ENCODE results near the gene ELOVL2. TPM values are rescaled to one million over a fixed set of nuclear protein-coding genes. Genes with fewer than 3 reads are reported as not detected.

Gene ELOVL2
- total and polyA plus RNA-seq, 7 donors = 0.34 to 0.93 (median 0.57) TPM

DNA sequence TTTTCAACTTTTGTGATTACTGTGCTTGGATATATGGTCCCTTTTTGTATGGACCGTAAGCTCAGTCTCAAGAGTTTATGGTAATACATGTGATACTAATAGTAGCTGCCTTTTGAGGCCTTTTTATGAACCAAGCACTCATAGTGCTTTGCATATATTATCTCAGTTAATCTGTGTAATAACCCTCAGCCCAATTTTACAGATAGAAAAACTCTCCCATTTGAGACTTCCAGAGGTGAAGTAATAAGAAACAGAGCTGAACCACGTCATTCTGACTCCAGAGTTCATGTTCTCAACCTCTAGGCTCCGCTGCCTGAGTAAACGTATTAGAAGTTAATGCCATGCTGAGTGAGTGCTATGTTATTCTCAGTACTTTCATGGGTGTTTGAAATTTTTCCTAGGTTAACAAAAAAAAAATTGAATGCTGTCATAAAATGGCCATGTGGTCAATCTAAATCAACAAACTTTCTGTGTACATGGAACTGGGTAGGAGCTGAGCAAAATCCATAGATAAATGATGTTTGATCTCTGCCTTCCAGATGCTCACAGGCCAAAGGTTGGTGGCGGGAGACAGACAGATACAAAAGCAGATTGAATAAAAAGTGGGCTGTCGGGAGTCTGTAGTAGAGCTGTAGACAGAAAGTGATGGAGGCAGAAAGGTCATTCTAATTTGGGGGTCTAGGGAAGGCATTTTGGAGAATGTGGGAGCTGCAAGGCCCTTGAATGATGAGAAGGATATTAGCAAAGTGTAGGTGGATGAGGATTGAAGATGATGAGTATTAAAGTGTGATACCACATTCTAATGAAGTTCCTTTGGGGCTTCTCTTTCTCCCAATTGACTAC lies 22.6 kb upstream of the ELOVL2 start:
- DNase-seq (no peak), ATAC-seq (no peak)
- no peak overlapping the region for H3K4me3 ChIP-seq
- H3K4me1 ChIP-seq = no peaks in the 10 kb centered on the region
- WGBS, 3 donors = 89 to 94% (median 89%) methylated on average over 6 of the region's 6 CpGs
- TF ChIP-seq, protein P1, sequence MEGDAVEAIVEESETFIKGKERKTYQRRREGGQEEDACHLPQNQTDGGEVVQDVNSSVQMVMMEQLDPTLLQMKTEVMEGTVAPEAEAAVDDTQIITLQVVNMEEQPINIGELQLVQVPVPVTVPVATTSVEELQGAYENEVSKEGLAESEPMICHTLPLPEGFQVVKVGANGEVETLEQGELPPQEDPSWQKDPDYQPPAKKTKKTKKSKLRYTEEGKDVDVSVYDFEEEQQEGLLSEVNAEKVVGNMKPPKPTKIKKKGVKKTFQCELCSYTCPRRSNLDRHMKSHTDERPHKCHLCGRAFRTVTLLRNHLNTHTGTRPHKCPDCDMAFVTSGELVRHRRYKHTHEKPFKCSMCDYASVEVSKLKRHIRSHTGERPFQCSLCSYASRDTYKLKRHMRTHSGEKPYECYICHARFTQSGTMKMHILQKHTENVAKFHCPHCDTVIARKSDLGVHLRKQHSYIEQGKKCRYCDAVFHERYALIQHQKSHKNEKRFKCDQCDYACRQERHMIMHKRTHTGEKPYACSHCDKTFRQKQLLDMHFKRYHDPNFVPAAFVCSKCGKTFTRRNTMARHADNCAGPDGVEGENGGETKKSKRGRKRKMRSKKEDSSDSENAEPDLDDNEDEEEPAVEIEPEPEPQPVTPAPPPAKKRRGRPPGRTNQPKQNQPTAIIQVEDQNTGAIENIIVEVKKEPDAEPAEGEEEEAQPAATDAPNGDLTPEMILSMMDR (IDR thresholded peaks at IDR 0.05) = no peak
- intact Hi-C loops (cut with DNase I) = loop anchor here in 1 of 2 donors (10.0 kb wide), 1 partner anchor 112 kb away; no protein-coding TSS in a partner anchor
- H3K27me3 ChIP-seq (ENCODE audit: insufficient read depth in 3 of 3, low read length in 2 of 3) = no peaks in the 10 kb centered on the region
- H3K36me3 ChIP-seq (ENCODE audit: insufficient read depth in 1 of 2, low read depth in 1 of 2) = no peaks in the 10 kb centered on the region
- H3K27ac ChIP-seq = no peak overlapping the region
- H3K9me3 ChIP-seq = no peaks in the 10 kb centered on the region

- no peaks in the 10 kb centered on the region for H3K36me3 ChIP-seq (ENCODE audit: insufficient read depth in 1 of 2, low read depth in 1 of 2)
- intact Hi-C loops (cut with DNase I) = loop anchor here in 1 of 2 donors (10.0 kb wide), 1 partner anchor 111 kb away; no protein-coding TSS in a partner anchor
- no peak overlapping the region for H3K27ac ChIP-seq
- H3K9me3 ChIP-seq = no peaks in the 10 kb centered on the region
- TF ChIP-seq, protein P1 (IDR thresholded peaks at IDR 0.05) = no peak
- WGBS, 3 donors = 79 to 85% (median 83%) methylated on average over 6 of the region's 6 CpGs
- H3K27me3 ChIP-seq (ENCODE audit: insufficient read depth in 3 of 3, low read length in 2 of 3) = no peaks in the 10 kb centered on the region
- H3K4me1 ChIP-seq = no peaks in the 10 kb centered on the region
- no peak overlapping the region for H3K4me3 ChIP-seq
- ATAC-seq (no peak), DNase-seq (no peak)
These were observed 21.5 kb upstream of the ELOVL2 start for GRCh38 chr6:11065436-11066202.

- TF ChIP-seq, protein P1 (IDR thresholded peaks at IDR 0.05) = no peak
- ATAC-seq (no peak), DNase-seq (no peak)
- intact Hi-C loops (cut with DNase I) = loop anchor here in 1 of 2 donors (10.0 kb wide), 1 partner anchor 110 kb away; no protein-coding TSS in a partner anchor
- Histone ChIP-seq H3K4me1 (no peaks in the 10 kb centered on the region), H3K9me3 (no peaks in the 10 kb centered on the region), H3K4me3 (no peak overlapping the region), H3K36me3 (ENCODE audit: insufficient read depth in 1 of 2, low read depth in 1 of 2) (no peaks in the 10 kb centered on the region), H3K27me3 (ENCODE audit: insufficient read depth in 3 of 3, low read length in 2 of 3) (no peaks in the 10 kb centered on the region), H3K27ac (no peak overlapping the region)
- WGBS, 3 donors = 33 to 40% (median 36%) methylated on average over 3 of the region's 3 CpGs
These were observed 20.7 kb upstream of the ELOVL2 start for GRCh38 chr6:11064836-11065235.

DNA sequence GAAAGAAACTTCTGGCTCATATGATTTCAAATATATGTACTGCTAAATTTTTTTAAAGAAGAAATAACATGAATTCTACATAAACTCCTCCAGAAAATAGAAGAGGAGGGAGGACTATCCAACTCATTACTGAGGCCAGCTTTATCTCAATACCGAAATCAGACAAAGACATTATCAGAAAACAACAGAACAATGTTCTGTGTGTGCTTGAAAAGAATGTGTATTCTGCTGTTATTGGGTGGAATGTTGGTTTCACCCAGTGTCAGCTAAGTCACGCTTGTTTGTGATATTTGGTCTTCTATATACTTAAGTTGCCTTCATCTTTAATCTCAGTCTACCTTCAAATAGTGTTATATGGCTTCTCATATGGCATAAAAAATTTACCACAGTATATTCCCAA lies 18.6 kb upstream of the ELOVL2 start:
- H3K4me1 ChIP-seq = no peaks in the 10 kb centered on the region
- H3K36me3 ChIP-seq (ENCODE audit: insufficient read depth in 1 of 2, low read depth in 1 of 2) = no peaks in the 10 kb centered on the region
- H3K27ac ChIP-seq = no peak overlapping the region
- no peaks in the 10 kb centered on the region for H3K9me3 ChIP-seq
- WGBS, 3 donors = 74 to 85% (median 77%) methylated on average over 2 of the region's 2 CpGs
- ATAC-seq (no peak), DNase-seq (no peak)
- intact Hi-C loops (cut with DNase I) = loop anchor here in 1 of 2 donors (10.0 kb wide), 1 partner anchor 108 kb away; no protein-coding TSS in a partner anchor
- no peaks in the 10 kb centered on the region for H3K27me3 ChIP-seq (ENCODE audit: insufficient read depth in 3 of 3, low read length in 2 of 3)
- H3K4me3 ChIP-seq = no peak overlapping the region
- TF ChIP-seq, protein P1 (IDR thresholded peaks at IDR 0.05) = no peak

Data from psoas muscle (tissue), 8 donors.